Activated naive CD8-positive, alpha-beta T cell treated with anti-CD3 and anti-CD28 coated beads, Interleukin-2, amount 50 U/mL, for 16 hours (primary cell): ENCODE results near the gene ARHGAP26.

Experiments used
- DNase-seq: peaks from one replicate; pipeline ENCODE4 v3.0.0-alpha.2; 2020; ENCODE audit warnings: low read depth, low spot score

Gene ARHGAP26

GRCh38 chr5:143218517-143219170 lies 448.5 kb downstream of the ARHGAP26 start:
- no peak for DNase-seq

GRCh38 chr5:143219696-143220095 lies 449.5 kb downstream of the ARHGAP26 start:
- DNase-seq: no peak

- no peak for DNase-seq
Measured at GRCh38 chr5:143220748-143221251, 450.6 kb downstream of the ARHGAP26 start.

GRCh38 chr5:143222287-143223231 lies 452.4 kb downstream of the ARHGAP26 start:
- DNase-seq: no peak

- no peak for DNase-seq
Measured at GRCh38 chr5:143224672-143225071, 454.5 kb downstream of the ARHGAP26 start.

GRCh38 chr5:143225511-143225910 lies 455.3 kb downstream of the ARHGAP26 start:
- no peak for DNase-seq

- no peak for DNase-seq
Measured at GRCh38 chr5:143226361-143226760, 456.2 kb downstream of the ARHGAP26 start.

GRCh38 chr5:143226872-143227271 lies 456.7 kb downstream of the ARHGAP26 start:
- DNase-seq: no peak

- no peak for DNase-seq
Measured at GRCh38 chr5:143227301-143227700, 457.1 kb downstream of the ARHGAP26 start.

- no peak for DNase-seq
Measured at GRCh38 chr5:143228597-143229293, 458.6 kb downstream of the ARHGAP26 start.

GRCh38 chr5:143229426-143229895 lies 459.3 kb downstream of the ARHGAP26 start:
- no peak for DNase-seq

- no peak for DNase-seq
Measured at GRCh38 chr5:143229896-143230675, 459.9 kb downstream of the ARHGAP26 start.

- no peak for DNase-seq
Measured at GRCh38 chr5:143230676-143230996, 460.5 kb downstream of the ARHGAP26 start.

GRCh38 chr5:143231416-143231815 lies 461.2 kb downstream of the ARHGAP26 start:
- DNase-seq: no peak

- DNase-seq: no peak
Measured at GRCh38 chr5:143231973-143232812, 462.0 kb downstream of the ARHGAP26 start.

GRCh38 chr5:143233031-143233430 lies 462.9 kb downstream of the ARHGAP26 start:
- no peak for DNase-seq

- no peak for DNase-seq
Measured at GRCh38 chr5:143234162-143234842, 464.1 kb downstream of the ARHGAP26 start.

- no peak for DNase-seq
Measured at GRCh38 chr5:143235423-143235822, 465.2 kb downstream of the ARHGAP26 start.

- no peak for DNase-seq
Measured at GRCh38 chr5:143236682-143237081, 466.5 kb downstream of the ARHGAP26 start.

GRCh38 chr5:143237664-143238063 lies 467.5 kb downstream of the ARHGAP26 start:
- DNase-seq: no peak
